Activated B cell treated with CpG ODN at 0.5 μM for 24 hours (primary cell): ENCODE measurements around the gene PPP2R5A. TPM values are rescaled to one million over a fixed set of nuclear protein-coding genes. Genes with fewer than 3 reads are reported as not detected.
A peak's percentile ranks its signal among the peaks of the same experiment; 100 is the strongest.
"Not testable (repeated sequence)": the region's sequence is repeated elsewhere in the genome, so short reads cannot be mapped to it uniquely, and the experiment has no call there.

Experiments used
- ATAC-seq: fragments of 200-7000 bp; cut with Tn5 transposase; one replicate; pipeline ENCODE4 v1.10.0; 2021; ENCODE audit warnings: low read depth, mild to moderate bottlenecking, moderate library complexity
- CTCF ChIA-PET: fragments of 350-600 bp; sonication (Branson Sonifier 250); formaldehyde crosslinking; loops from one replicate; lab custom pipeline; 2021; ENCODE audit warnings: antibody characterized with exemption; lab: Charles Lee
- POLR2A ChIA-PET: fragments of 350-600 bp; sonication (Branson Sonifier 250); formaldehyde crosslinking; loops from one replicate; lab custom pipeline; 2021; ENCODE audit warnings: antibody characterized with exemption; lab: Charles Lee
- DNase-seq: peaks from one replicate; pipeline ENCODE4 v3.0.0; 2022
- H3K27ac Mint-ChIP-seq: one replicate; pipeline ENCODE4 v1.8.0; 2020; ENCODE audit warnings: mixed read lengths
- H3K27me3 Mint-ChIP-seq: one replicate; pipeline ENCODE4 v1.8.0; 2021; ENCODE audit warnings: mixed read lengths
- H3K36me3 Mint-ChIP-seq: one replicate; pipeline ENCODE4 v1.8.0; 2021; ENCODE audit warnings: low read depth, mixed read lengths
- H3K4me1 Mint-ChIP-seq: one replicate; pipeline ENCODE4 v1.8.0; 2021; ENCODE audit warnings: mixed read lengths
- H3K4me3 Mint-ChIP-seq: one replicate; pipeline ENCODE4 v1.8.0; 2020; ENCODE audit warnings: mild to moderate bottlenecking, mixed read lengths
- H3K9me3 Mint-ChIP-seq: one replicate; pipeline ENCODE4 v1.8.0; 2020; ENCODE audit warnings: mixed read lengths
- CTCF ChIP-seq: fragments of 200-600 bp; IDR thresholded peaks from one replicate; pipeline ENCODE4 v1.8.0; 2022; ENCODE audit warnings: antibody characterized with exemption, mild to moderate bottlenecking
- intact Hi-C: fragments of 100-400 bp; cut with micrococcal nuclease; formaldehyde crosslinking; loops from one replicate; pipeline ENCODE4 v1.15.1; 2024
- total RNA-seq: library from RNA; stranded (reverse); gene quantifications from 2 replicates; pipeline ENCODE4 v1.2.3, GENCODE V29; 2022

PPP2R5A gene
- total RNA-seq, 1 donor from 2014 or later = 31.6 TPM

GRCh38 chr1:212301580-212301979 is 16.4 kb downstream of the PPP2R5A start:
- no peak overlapping the region for H3K4me3 Mint-ChIP-seq
- peaks cover 41% of the 10 kb centered on the region for H3K4me1 Mint-ChIP-seq
- no peaks in the 10 kb centered on the region for H3K9me3 Mint-ChIP-seq
- POLR2A ChIA-PET = no interaction called here
- DNase-seq (no peak), ATAC-seq (no peak)
- no peaks in the 10 kb centered on the region for H3K36me3 Mint-ChIP-seq
- intact Hi-C loops = no loop called here
- H3K27me3 Mint-ChIP-seq = no peaks in the 10 kb centered on the region
- no peak overlapping the region for H3K27ac Mint-ChIP-seq
- TF ChIP-seq CTCF = no peak
- CTCF ChIA-PET = interaction anchor here (0.9 kb wide), 1 partner anchor 15 kb away, joined by 3 read pairs; no protein-coding TSS in a partner anchor

GRCh38 chr1:212302745-212303383 is 17.7 kb downstream of the PPP2R5A start:
- Mint-ChIP-seq H3K27ac (no peak overlapping the region), H3K4me1 (peaks cover 42% of the 10 kb centered on the region)
- no peak for ATAC-seq

GRCh38 chr1:212305342-212305741 is 20.1 kb downstream of the PPP2R5A start:
- intact Hi-C loops = no loop called here
- peaks cover 54% of the 10 kb centered on the region for H3K4me1 Mint-ChIP-seq
- no peaks in the 10 kb centered on the region for H3K9me3 Mint-ChIP-seq
- no peak for TF ChIP-seq CTCF
- DNase-seq = no peak
- H3K27ac Mint-ChIP-seq = no peak overlapping the region
- no peak overlapping the region for H3K4me3 Mint-ChIP-seq
- H3K27me3 Mint-ChIP-seq = no peaks in the 10 kb centered on the region
- ChIA-PET CTCF (no interaction called here), POLR2A (no interaction called here)
- no peak for ATAC-seq
- H3K36me3 Mint-ChIP-seq = peaks cover 34% of the 10 kb centered on the region

More at GRCh38 chr1:212302745-212303383, 17.7 kb downstream of the PPP2R5A start:
- TF ChIP-seq CTCF = no peak
- H3K4me3 Mint-ChIP-seq = no peak overlapping the region
- no peak for DNase-seq
- ChIA-PET CTCF (no interaction called here), POLR2A (no interaction called here)
- H3K36me3 Mint-ChIP-seq = peaks cover 11% of the 10 kb centered on the region
- intact Hi-C loops = no loop called here
- H3K27me3 Mint-ChIP-seq = no peaks in the 10 kb centered on the region
- no peaks in the 10 kb centered on the region for H3K9me3 Mint-ChIP-seq

GRCh38 chr1:212305984-212306452 is 20.8 kb downstream of the PPP2R5A start:
- H3K9me3 Mint-ChIP-seq, CTCF ChIA-PET, ATAC-seq, POLR2A ChIA-PET, H3K27ac Mint-ChIP-seq, H3K4me3 Mint-ChIP-seq, H3K27me3 Mint-ChIP-seq, DNase-seq, intact Hi-C loops: not testable (repeated sequence)
- H3K36me3 Mint-ChIP-seq = peaks cover 36% of the 10 kb centered on the region
- H3K4me1 Mint-ChIP-seq = peaks cover 58% of the 10 kb centered on the region

GRCh38 chr1:212309967-212310366 is 24.8 kb downstream of the PPP2R5A start:
- TF ChIP-seq CTCF = no peak
- Mint-ChIP-seq H3K36me3 (peaks cover 47% of the 10 kb centered on the region), H3K27ac (peak overlapping the region; percentile 30), H3K4me1 (peaks cover 42% of the 10 kb centered on the region), H3K27me3 (no peaks in the 10 kb centered on the region), H3K9me3 (peaks cover 3% of the 10 kb centered on the region), H3K4me3 (no peak overlapping the region)
- intact Hi-C loops = no loop called here
- ChIA-PET CTCF (interaction anchor here (1.1 to 1.2 kb wide), 2 partner anchors 18 to 146 kb away, joined by 3 to 4 read pairs; no protein-coding TSS in a partner anchor), POLR2A (no interaction called here)
- ATAC-seq = no peak
- no peak for DNase-seq
